ENCODE data around the gene TEF.

GRCh38 chr22:41341990-41342389, 39.8 kb upstream of the TEF start:
- TF ChIP-seq CTCF (optimal IDR thresholded peaks at IDR 0.05 in 1 of 3, IDR thresholded peaks at IDR 0.05 in 1 of 3, conservative IDR thresholded peaks at IDR 0.05 in 1 of 3; ENCODE audit: extremely low read depth in 1 of 3, insufficient read depth in 2 of 3, low read length in 3 of 3) (no peak), EZH2 (IDR thresholded peaks at IDR 0.05; ENCODE audit: low read length) (no peak)
